ENCODE measurements around the gene TLE3. TPM values are rescaled to one million over a fixed set of nuclear protein-coding genes. Genes with fewer than 3 reads are reported as not detected.

The TLE3 gene
- total RNA-seq, 1 donor from 2014 or later, result 63.7 TPM

GRCh38 chr15:70006259-70007147 lies 91.2 kb downstream of the TLE3 start:
- intact Hi-C loops (cut with DNase I), result no loop called here
- Histone ChIP-seq H3K4me3 (no peak overlapping the region), H3K4me1 (no peaks in the 10 kb centered on the region), H3K27ac (no peak overlapping the region), H3K9me3 (peaks cover 9% of the 10 kb centered on the region), H3K27me3 (ENCODE audit: low read depth) (no peaks in the 10 kb centered on the region), H3K36me3 (no peaks in the 10 kb centered on the region)
- ATAC-seq (no peak), DNase-seq (no peak)
- TF ChIP-seq, protein P1, sequence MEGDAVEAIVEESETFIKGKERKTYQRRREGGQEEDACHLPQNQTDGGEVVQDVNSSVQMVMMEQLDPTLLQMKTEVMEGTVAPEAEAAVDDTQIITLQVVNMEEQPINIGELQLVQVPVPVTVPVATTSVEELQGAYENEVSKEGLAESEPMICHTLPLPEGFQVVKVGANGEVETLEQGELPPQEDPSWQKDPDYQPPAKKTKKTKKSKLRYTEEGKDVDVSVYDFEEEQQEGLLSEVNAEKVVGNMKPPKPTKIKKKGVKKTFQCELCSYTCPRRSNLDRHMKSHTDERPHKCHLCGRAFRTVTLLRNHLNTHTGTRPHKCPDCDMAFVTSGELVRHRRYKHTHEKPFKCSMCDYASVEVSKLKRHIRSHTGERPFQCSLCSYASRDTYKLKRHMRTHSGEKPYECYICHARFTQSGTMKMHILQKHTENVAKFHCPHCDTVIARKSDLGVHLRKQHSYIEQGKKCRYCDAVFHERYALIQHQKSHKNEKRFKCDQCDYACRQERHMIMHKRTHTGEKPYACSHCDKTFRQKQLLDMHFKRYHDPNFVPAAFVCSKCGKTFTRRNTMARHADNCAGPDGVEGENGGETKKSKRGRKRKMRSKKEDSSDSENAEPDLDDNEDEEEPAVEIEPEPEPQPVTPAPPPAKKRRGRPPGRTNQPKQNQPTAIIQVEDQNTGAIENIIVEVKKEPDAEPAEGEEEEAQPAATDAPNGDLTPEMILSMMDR (IDR thresholded peaks at IDR 0.05), result no peak

GRCh38 chr15:70004826-70005225 lies 92.9 kb downstream of the TLE3 start:
- TF ChIP-seq, protein P1 (IDR thresholded peaks at IDR 0.05), result no peak
- no peaks in the 10 kb centered on the region for H3K4me1 ChIP-seq
- no peak overlapping the region for H3K4me3 ChIP-seq
- no peaks in the 10 kb centered on the region for H3K36me3 ChIP-seq
- intact Hi-C loops (cut with DNase I), result no loop called here
- ATAC-seq, result no peak
- peaks cover 9% of the 10 kb centered on the region for H3K9me3 ChIP-seq
- H3K27ac ChIP-seq, result no peak overlapping the region
- no peaks in the 10 kb centered on the region for H3K27me3 ChIP-seq (ENCODE audit: low read depth)
- DNase-seq, result no peak

DNA sequence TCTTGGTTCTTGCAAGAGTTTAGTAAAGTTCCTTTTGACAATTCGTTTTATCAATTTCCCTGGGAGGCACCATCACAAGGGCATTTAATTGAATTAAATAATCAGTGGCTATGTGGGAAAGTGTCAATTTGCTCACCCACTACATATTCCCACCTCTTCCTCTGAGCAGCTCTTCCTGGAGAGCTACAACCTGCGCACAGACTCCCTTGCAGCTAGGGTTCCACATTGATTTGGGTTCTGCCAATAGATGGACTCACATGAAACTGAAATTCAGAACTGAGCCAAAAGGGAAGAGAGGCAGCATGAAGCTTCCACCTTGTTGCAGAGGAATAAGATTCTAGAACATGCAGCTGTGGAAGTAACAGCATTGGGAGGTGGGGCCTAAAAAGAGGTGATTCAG lies 94.8 kb downstream of the TLE3 start:
- Histone ChIP-seq H3K36me3 (no peaks in the 10 kb centered on the region), H3K27me3 (ENCODE audit: low read depth) (no peaks in the 10 kb centered on the region), H3K27ac (no peak overlapping the region), H3K4me3 (no peak overlapping the region), H3K4me1 (no peaks in the 10 kb centered on the region), H3K9me3 (peaks cover 9% of the 10 kb centered on the region)
- TF ChIP-seq, protein P1 (IDR thresholded peaks at IDR 0.05), result no peak
- no peak for DNase-seq
- no peak for ATAC-seq
- intact Hi-C loops (cut with DNase I), result no loop called here

DNA sequence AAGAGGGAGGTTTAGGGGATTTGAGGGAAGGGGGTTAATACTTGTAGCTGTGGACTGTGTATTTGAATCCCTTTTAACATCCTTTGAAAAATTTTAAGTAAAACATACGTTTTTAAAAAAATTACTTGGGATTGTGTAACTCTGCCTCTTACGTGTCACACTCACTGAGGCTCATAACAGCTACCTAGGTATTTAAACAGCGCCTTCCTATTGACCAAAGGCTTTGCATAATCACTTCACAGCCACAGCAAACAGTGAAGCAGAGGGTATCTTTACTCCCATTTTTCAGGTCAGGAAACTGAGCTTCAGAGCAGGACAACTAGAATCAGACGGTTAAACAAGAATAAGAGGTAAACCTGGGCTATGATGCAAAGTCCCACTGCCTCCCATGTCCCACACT lies 95.9 kb downstream of the TLE3 start:
- DNase-seq, result no peak
- no peaks in the 10 kb centered on the region for H3K4me1 ChIP-seq
- peak in 1 of 2 donors; percentile 53 for ATAC-seq
- no peaks in the 10 kb centered on the region for H3K27me3 ChIP-seq (ENCODE audit: low read depth)
- intact Hi-C loops (cut with DNase I), result no loop called here
- H3K36me3 ChIP-seq, result no peaks in the 10 kb centered on the region
- no peak overlapping the region for H3K4me3 ChIP-seq
- H3K27ac ChIP-seq, result no peak overlapping the region
- H3K9me3 ChIP-seq, result peaks cover 9% of the 10 kb centered on the region
- TF ChIP-seq, protein P1 (IDR thresholded peaks at IDR 0.05), result no peak

GRCh38 chr15:69999392-70000085 lies 98.2 kb downstream of the TLE3 start:
- H3K4me1 ChIP-seq, result no peaks in the 10 kb centered on the region
- peaks cover 9% of the 10 kb centered on the region for H3K9me3 ChIP-seq
- H3K36me3 ChIP-seq, result no peaks in the 10 kb centered on the region
- TF ChIP-seq, protein P1 (IDR thresholded peaks at IDR 0.05), result no peak
- ATAC-seq, result no peak
- no peak overlapping the region for H3K27ac ChIP-seq
- no peaks in the 10 kb centered on the region for H3K27me3 ChIP-seq (ENCODE audit: low read depth)
- intact Hi-C loops (cut with DNase I), result no loop called here
- H3K4me3 ChIP-seq, result no peak overlapping the region
- no peak for DNase-seq
